Activated naive CD8-positive, alpha-beta T cell treated with anti-CD3 and anti-CD28 coated beads, Interleukin-2, amount 50 U/mL, for 24 hours (primary cell): ENCODE results near the gene SF3B4.
"Not testable (repeated sequence)": the region's sequence is repeated elsewhere in the genome, so short reads cannot be mapped to it uniquely, and the experiment has no call there.

Experiments
- ATAC-seq: fragments of 150-1000 bp; cut with Tn5 transposase; one replicate; pipeline ENCODE4 v1.10.0; 2021
- DNase-seq: peaks from one replicate; pipeline ENCODE4 v3.0.0; 2021
- H3K27ac Mint-ChIP-seq: one replicate; pipeline ENCODE4 v1.8.0; 2021; ENCODE audit warnings: mild to moderate bottlenecking, mixed read lengths
- H3K27me3 Mint-ChIP-seq: one replicate; pipeline ENCODE4 v1.8.0; 2021; ENCODE audit warnings: mixed read lengths
- H3K36me3 Mint-ChIP-seq: one replicate; pipeline ENCODE4 v1.8.0; 2021; ENCODE audit warnings: low read depth, mixed read lengths
- H3K4me1 Mint-ChIP-seq: one replicate; pipeline ENCODE4 v1.8.0; 2021; ENCODE audit warnings: mixed read lengths
- H3K4me3 Mint-ChIP-seq: one replicate; pipeline ENCODE4 v1.8.0; 2021; ENCODE audit warnings: mild to moderate bottlenecking, moderate library complexity, mixed read lengths
- H3K9me3 Mint-ChIP-seq: one replicate; pipeline ENCODE4 v1.8.0; 2021; ENCODE audit warnings: mixed read lengths

SF3B4 gene

GRCh38 chr1:149887456-149888246, 40.0 kb downstream of the SF3B4 start:
- no peak overlapping the region for H3K4me3 Mint-ChIP-seq
- ATAC-seq: peak; percentile 58
- no peaks in the 10 kb centered on the region for H3K9me3 Mint-ChIP-seq
- peak; percentile 71 for DNase-seq
- H3K27me3 Mint-ChIP-seq: no peaks in the 10 kb centered on the region
- H3K36me3 Mint-ChIP-seq: no peaks in the 10 kb centered on the region
- no peak overlapping the region for H3K27ac Mint-ChIP-seq
- H3K4me1 Mint-ChIP-seq: peaks cover 9% of the 10 kb centered on the region

GRCh38 chr1:149887196-149887455, 40.5 kb downstream of the SF3B4 start:
- peaks cover 13% of the 10 kb centered on the region for H3K4me1 Mint-ChIP-seq
- not testable (repeated sequence) for H3K9me3 Mint-ChIP-seq, DNase-seq, H3K4me3 Mint-ChIP-seq, H3K36me3 Mint-ChIP-seq, ATAC-seq, H3K27me3 Mint-ChIP-seq, H3K27ac Mint-ChIP-seq

DNA sequence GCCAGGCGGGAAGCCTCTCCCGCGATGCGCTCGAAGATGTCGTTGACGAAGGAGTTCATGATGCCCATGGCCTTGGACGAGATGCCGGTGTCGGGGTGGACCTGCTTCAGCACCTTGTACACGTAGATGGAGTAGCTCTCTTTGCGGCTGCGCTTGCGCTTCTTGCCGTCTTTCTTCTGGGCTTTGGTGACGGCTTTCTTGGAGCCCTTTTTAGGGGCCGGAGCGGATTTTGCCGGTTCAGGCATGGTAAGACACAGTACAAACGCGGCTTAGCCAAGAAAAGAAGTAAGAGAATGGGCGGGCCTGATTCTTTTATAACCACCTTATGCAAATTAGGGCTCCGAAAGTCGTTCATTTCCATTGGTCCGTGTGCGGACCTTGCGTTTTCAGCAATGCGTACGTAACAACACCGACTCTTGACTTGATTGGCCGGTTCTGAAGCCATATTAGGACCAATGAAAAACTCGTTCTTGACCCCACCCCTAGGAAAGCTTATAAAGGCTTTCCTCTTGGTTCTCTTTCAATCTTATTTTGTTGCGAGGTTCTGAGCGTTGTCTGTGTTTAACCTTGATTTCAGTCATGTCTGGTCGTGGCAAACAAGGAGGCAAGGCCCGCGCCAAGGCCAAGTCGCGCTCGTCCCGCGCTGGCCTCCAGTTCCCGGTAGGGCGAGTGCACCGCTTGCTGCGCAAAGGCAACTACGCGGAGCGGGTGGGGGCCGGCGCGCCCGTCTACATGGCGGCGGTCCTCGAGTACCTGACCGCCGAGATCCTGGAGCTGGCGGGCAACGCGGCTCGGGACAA, 41.0 kb downstream of the SF3B4 start:
- H3K4me1 Mint-ChIP-seq: peaks cover 12% of the 10 kb centered on the region
- peaks cover 3% of the 10 kb centered on the region for H3K36me3 Mint-ChIP-seq
- H3K4me3 Mint-ChIP-seq: no peak overlapping the region
- no peaks in the 10 kb centered on the region for H3K27me3 Mint-ChIP-seq
- DNase-seq: peak; percentile 82
- H3K27ac Mint-ChIP-seq: no peak overlapping the region
- no peaks in the 10 kb centered on the region for H3K9me3 Mint-ChIP-seq
- peak; percentile 57 for ATAC-seq

- not testable (repeated sequence) for DNase-seq, H3K27ac Mint-ChIP-seq, H3K4me3 Mint-ChIP-seq, H3K36me3 Mint-ChIP-seq, H3K27me3 Mint-ChIP-seq, H3K9me3 Mint-ChIP-seq, ATAC-seq
- H3K4me1 Mint-ChIP-seq: peaks cover 12% of the 10 kb centered on the region
These were observed 41.5 kb downstream of the SF3B4 start for GRCh38 chr1:149886121-149886395.

- Mint-ChIP-seq H3K4me1 (peaks cover 12% of the 10 kb centered on the region), H3K36me3 (peaks cover 3% of the 10 kb centered on the region), H3K27me3 (no peaks in the 10 kb centered on the region), H3K27ac (no peak overlapping the region), H3K9me3 (no peaks in the 10 kb centered on the region), H3K4me3 (no peak overlapping the region)
- ATAC-seq (peak; percentile 13), DNase-seq (peak; percentile 76)
These were observed 42.1 kb downstream of the SF3B4 start for GRCh38 chr1:149885339-149886120.

- H3K9me3 Mint-ChIP-seq: no peaks in the 10 kb centered on the region
- ATAC-seq: no peak
These were observed 42.9 kb downstream of the SF3B4 start for GRCh38 chr1:149884433-149885338.

DNA sequence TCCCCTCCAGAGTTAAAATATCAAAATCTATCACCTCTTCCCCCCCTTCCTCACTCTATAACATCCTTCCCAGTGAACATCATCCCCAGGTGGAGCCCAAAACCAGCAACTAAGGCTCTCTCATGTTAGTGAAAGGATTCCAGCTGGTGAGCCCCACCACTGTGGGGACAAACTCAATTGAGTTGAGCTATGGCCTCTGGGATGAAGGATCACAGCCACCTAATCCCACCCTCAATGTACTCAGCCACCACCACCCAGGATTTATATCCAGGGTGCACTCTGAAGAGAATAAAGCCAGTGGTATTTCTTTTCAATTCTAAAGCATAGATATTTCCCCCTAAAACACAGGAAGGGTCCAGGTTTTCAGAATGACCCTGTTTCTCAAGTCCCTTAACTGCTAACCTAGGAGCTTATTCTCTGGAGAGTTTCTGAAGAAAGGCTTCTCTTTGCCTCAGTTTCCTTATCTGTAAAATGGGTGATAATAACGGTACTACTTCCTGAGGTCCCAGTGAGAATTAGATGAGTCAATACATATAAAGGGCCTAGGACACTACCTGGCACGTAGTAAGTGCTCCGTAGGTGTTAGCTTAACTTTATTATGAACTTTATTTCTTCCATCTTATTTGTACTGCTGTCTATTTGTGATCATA, 43.9 kb downstream of the SF3B4 start:
- no peaks in the 10 kb centered on the region for H3K27me3 Mint-ChIP-seq
- H3K4me3 Mint-ChIP-seq: no peak overlapping the region
- ATAC-seq: no peak
- H3K27ac Mint-ChIP-seq: no peak overlapping the region
- DNase-seq: no peak
- peaks cover 3% of the 10 kb centered on the region for H3K36me3 Mint-ChIP-seq
- H3K9me3 Mint-ChIP-seq: no peaks in the 10 kb centered on the region
- H3K4me1 Mint-ChIP-seq: peaks cover 20% of the 10 kb centered on the region

More at GRCh38 chr1:149884433-149885338, 42.9 kb downstream of the SF3B4 start:
- no peak for DNase-seq
- peaks cover 14% of the 10 kb centered on the region for H3K4me1 Mint-ChIP-seq
- no peak overlapping the region for H3K4me3 Mint-ChIP-seq
- H3K27ac Mint-ChIP-seq: no peak overlapping the region
- no peaks in the 10 kb centered on the region for H3K27me3 Mint-ChIP-seq
- H3K36me3 Mint-ChIP-seq: peaks cover 3% of the 10 kb centered on the region

- peaks cover 24% of the 10 kb centered on the region for H3K4me1 Mint-ChIP-seq
- no peaks in the 10 kb centered on the region for H3K9me3 Mint-ChIP-seq
- no peak for DNase-seq
- H3K27ac Mint-ChIP-seq: no peak overlapping the region
- H3K36me3 Mint-ChIP-seq: peaks cover 3% of the 10 kb centered on the region
- H3K4me3 Mint-ChIP-seq: no peak overlapping the region
- no peak for ATAC-seq
- no peaks in the 10 kb centered on the region for H3K27me3 Mint-ChIP-seq
These were observed 45.7 kb downstream of the SF3B4 start for GRCh38 chr1:149881876-149882275.

DNA sequence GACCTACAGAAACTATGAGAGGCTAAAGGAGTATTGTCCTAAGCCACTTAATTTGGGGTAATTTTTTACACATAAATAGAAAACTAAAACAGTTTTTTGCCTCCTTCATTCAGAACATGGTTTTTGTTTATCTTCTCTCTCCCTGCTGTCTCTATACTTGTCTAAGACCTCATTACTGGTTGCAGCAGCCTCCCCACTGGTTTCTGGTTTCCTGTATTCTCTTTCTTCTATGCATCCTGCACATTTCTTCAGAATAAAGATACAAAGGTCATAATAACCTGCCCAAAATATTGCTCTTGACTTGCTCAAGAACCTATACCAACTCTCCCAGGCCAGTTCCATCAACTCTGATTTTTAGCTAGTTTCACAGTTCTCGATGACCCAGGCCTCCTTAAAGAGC, 48.0 kb downstream of the SF3B4 start:
- DNase-seq: no peak
- no peaks in the 10 kb centered on the region for H3K27me3 Mint-ChIP-seq
- peaks cover 3% of the 10 kb centered on the region for H3K36me3 Mint-ChIP-seq
- H3K4me3 Mint-ChIP-seq: no peak overlapping the region
- no peak for ATAC-seq
- H3K27ac Mint-ChIP-seq: peak overlapping the region; percentile 73
- no peaks in the 10 kb centered on the region for H3K9me3 Mint-ChIP-seq
- H3K4me1 Mint-ChIP-seq: peaks cover 24% of the 10 kb centered on the region

DNA sequence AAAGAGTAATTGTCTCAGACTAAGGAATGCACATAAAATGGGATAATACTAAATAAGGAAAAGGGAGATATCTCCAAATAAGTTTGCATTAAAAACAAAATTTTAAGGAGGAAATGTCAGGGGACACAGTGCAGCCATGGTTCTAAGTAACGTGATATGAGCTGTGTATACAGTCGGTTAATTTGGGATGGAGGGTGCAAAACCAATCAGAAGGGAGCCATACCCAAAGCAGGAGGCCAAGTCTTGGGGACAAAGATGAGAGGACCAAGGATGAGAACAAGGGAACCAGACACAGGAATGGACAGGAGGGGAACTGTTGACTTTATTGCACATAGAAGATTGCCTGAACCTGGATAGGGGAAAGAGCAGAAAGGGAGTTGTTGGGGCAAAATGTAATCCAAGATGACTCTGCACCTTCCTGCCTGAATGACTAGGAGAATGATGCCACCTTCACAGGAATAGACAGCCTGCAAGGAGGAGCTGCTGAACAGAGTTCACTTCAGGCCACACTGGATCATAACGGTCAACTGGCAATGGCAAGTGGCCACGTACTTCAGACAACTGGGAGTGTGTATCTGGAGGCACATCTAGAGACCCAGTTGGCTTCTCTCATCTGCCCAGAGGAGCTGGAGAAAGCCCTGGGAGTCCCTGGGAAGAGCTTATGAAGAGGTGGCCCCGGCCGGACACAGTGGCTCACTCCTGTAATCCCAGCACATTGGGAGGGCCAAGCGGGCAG, 50.2 kb downstream of the SF3B4 start:
- Mint-ChIP-seq H3K4me3 (no peak overlapping the region), H3K9me3 (no peaks in the 10 kb centered on the region)

More for the DNA sequence above, 50.2 kb downstream of the SF3B4 start:
- Mint-ChIP-seq H3K4me1 (peaks cover 22% of the 10 kb centered on the region), H3K27ac (no peak overlapping the region), H3K27me3 (no peaks in the 10 kb centered on the region), H3K36me3 (peaks cover 3% of the 10 kb centered on the region)
- no peak for ATAC-seq
- DNase-seq: no peak
